CD14-positive monocyte (primary cell): ENCODE measurements around the gene SLC41A1. TPM values are rescaled to one million over a fixed set of nuclear protein-coding genes. Genes with fewer than 3 reads are reported as not detected.

Source experiments
- DNase-seq, 3 donors: peaks; one replicate each; pipeline ENCODE4 v3.0.0-alpha.2; 2011 to 2022
- H2AFZ ChIP-seq: 2 replicates; pipeline ENCODE4 v1.6.0; 2012; ENCODE audit warnings: mild to moderate bottlenecking, low read depth, low read length, inconsistent platforms; ENCODE audit not compliant: insufficient read depth, poor library complexity, severe bottlenecking
- H3K27ac ChIP-seq, 2 donors: 1 replicate in 1 of 2; 2 replicates in 1 of 2; pipeline ENCODE4 v1.5.1; 2012 to 2013; ENCODE audit warnings: low read length in 2 of 2, control low read depth in 1 of 2, inconsistent platforms in 1 of 2, low read depth in 1 of 2, mild to moderate bottlenecking in 1 of 2
- H3K27me3 ChIP-seq, 2 donors: one replicate each; pipeline versions ENCODE4 v1.6.0 to v1.6.1; 2011 to 2013; ENCODE audit warnings: low read length in 2 of 2; ENCODE audit not compliant: control insufficient read depth in 2 of 2, insufficient read depth in 2 of 2
- H3K36me3 ChIP-seq, 2 donors: replicated peaks in 1 of 2; 1 replicate in 1 of 2; 2 replicates in 1 of 2; pipeline versions ENCODE4 v1.5.1 to v1.6.1; 2012 to 2013; ENCODE audit warnings: low read length in 2 of 2, control low read depth in 1 of 2, inconsistent platforms in 1 of 2, mild to moderate bottlenecking in 1 of 2; ENCODE audit not compliant: insufficient read depth in 2 of 2, control insufficient read depth in 1 of 2
- H3K4me1 ChIP-seq, 2 donors: 1 replicate in 1 of 2; 2 replicates in 1 of 2; pipeline versions ENCODE4 v1.5.1 to v1.6.1; 2012 to 2013; ENCODE audit warnings: low read length in 2 of 2, control low read depth in 1 of 2, inconsistent platforms in 1 of 2, mild to moderate bottlenecking in 1 of 2, moderate library complexity in 1 of 2; ENCODE audit not compliant: insufficient read depth in 2 of 2, control insufficient read depth in 1 of 2
- H3K4me2 ChIP-seq: replicated peaks from 2 replicates; pipeline ENCODE3; 2012; ENCODE audit warnings: low read length, moderate library complexity, mild to moderate bottlenecking; ENCODE audit not compliant: poor library complexity, severe bottlenecking; ENCODE audit errors: extremely low read depth
- H3K4me3 ChIP-seq, 3 experiments: fragments of 200-600 bp in 1 of 3; sonication (generic) in 1 of 3; replicated peaks in 1 of 3; 1 replicate in 2 of 3; 2 replicates in 1 of 3; pipeline ENCODE4 v1.5.1; 2011 to 2013; ENCODE audit warnings: low read length in 3 of 3, mild to moderate bottlenecking in 3 of 3, control low read depth in 2 of 3, low read depth in 2 of 3, inconsistent platforms in 1 of 3, moderate library complexity in 1 of 3
- H3K79me2 ChIP-seq: 2 replicates; pipeline ENCODE4 v1.6.0; 2012; ENCODE audit warnings: mild to moderate bottlenecking, control low read depth, inconsistent platforms, low read length, moderate library complexity; ENCODE audit not compliant: insufficient read depth
- H3K9ac ChIP-seq: 2 replicates; pipeline ENCODE4 v1.6.0; 2017; ENCODE audit warnings: low read length, mild to moderate bottlenecking; ENCODE audit not compliant: insufficient read depth, poor library complexity, severe bottlenecking
- H3K9me3 ChIP-seq, 2 donors: replicated peaks in 1 of 2; 1 replicate in 1 of 2; 2 replicates in 1 of 2; pipeline versions ENCODE4 v1.5.1 to v1.6.1; 2012 to 2013; ENCODE audit warnings: low read length in 2 of 2, control low read depth in 1 of 2; ENCODE audit not compliant: control insufficient read depth in 1 of 2, insufficient read depth in 1 of 2
- H4K20me1 ChIP-seq: 2 replicates; pipeline ENCODE4 v1.6.0; 2012; ENCODE audit warnings: mild to moderate bottlenecking, low read length, control low read depth, moderate library complexity; ENCODE audit not compliant: insufficient read depth
- H3K27ac Mint-ChIP-seq, 7 donors: one replicate each; pipeline ENCODE4 v1.8.0; 2020; ENCODE audit warnings: mild to moderate bottlenecking in 7 of 7, mixed read lengths in 7 of 7, moderate library complexity in 6 of 7, inconsistent platforms in 2 of 7
- H3K27me3 Mint-ChIP-seq, 3 donors: one replicate each; pipeline ENCODE4 v1.8.0; 2021 to 2022; ENCODE audit warnings: low read depth in 3 of 3, mild to moderate bottlenecking in 3 of 3, mixed read lengths in 3 of 3, moderate library complexity in 3 of 3, inconsistent platforms in 1 of 3
- H3K36me3 Mint-ChIP-seq, 2 donors: one replicate each; pipeline ENCODE4 v1.8.0; 2020; ENCODE audit warnings: mixed read lengths in 2 of 2, inconsistent platforms in 1 of 2, mild to moderate bottlenecking in 1 of 2
- H3K4me1 Mint-ChIP-seq: one replicate; pipeline ENCODE4 v1.8.0; 2020; ENCODE audit warnings: mild to moderate bottlenecking, mixed read lengths
- H3K4me3 Mint-ChIP-seq, 2 donors: one replicate each; pipeline ENCODE4 v1.8.0; 2020; ENCODE audit warnings: mild to moderate bottlenecking in 2 of 2, mixed read lengths in 2 of 2, moderate library complexity in 1 of 2
- H3K9me3 Mint-ChIP-seq, 7 donors: one replicate each; pipeline ENCODE4 v1.8.0; 2020 to 2022; ENCODE audit warnings: mixed read lengths in 7 of 7, mild to moderate bottlenecking in 6 of 7, moderate library complexity in 6 of 7, inconsistent platforms in 2 of 7
- CTCF ChIP-seq: fragments of 200-600 bp; IDR thresholded peaks from one replicate; pipeline ENCODE4 v1.8.0; 2022; ENCODE audit warnings: antibody characterized with exemption, mild to moderate bottlenecking
- WGBS: methylation state at CpG from one replicate; pipeline ENCODE4 v1.1.5; 2013; ENCODE audit warnings: missing lambda C conversion rate; ENCODE audit not compliant: insufficient coverage; 5-methylcytosine and 5-hydroxymethylcytosine counted together
- intact Hi-C, 2 donors: fragments of 100-400 bp; cut with micrococcal nuclease; formaldehyde crosslinking; loops; one replicate each; pipeline versions ENCODE4 v1.15.0 to v1.15.1; 2023
- polyA plus RNA-seq, 3 donors: library from polyadenylated mRNA; depleted of rRNA in 1 of 3; unstranded in 2 of 3; stranded (reverse) in 1 of 3; fragments of 300-500 nt in 2 of 3; fragments of >200 nt in 1 of 3; fragmentation: Illumina TruSeq in 2 of 3; gene quantifications; 1 replicate in 2 of 3; 2 replicates in 1 of 3; pipeline ENCODE4 v1.2.3, GENCODE V29; 2012 to 2021

The SLC41A1 gene
- polyA plus RNA-seq, 3 donors: 0.54 to 2.3 (median 1.1) TPM

GRCh38 chr1:205764578-205764977 is 48.4 kb downstream of the SLC41A1 start:
- TF ChIP-seq CTCF: no peak
- DNase-seq: no peak
- Histone ChIP-seq H3K4me1 (no peaks in the 10 kb centered on the region), H3K4me3 (no peak overlapping the region), H3K79me2 (no peaks in the 10 kb centered on the region), H4K20me1 (no peaks in the 10 kb centered on the region), H3K27ac (no peak overlapping the region), H2AFZ (no peak overlapping the region), H3K36me3 (peaks cover 12 to 35% of the 10 kb centered on the region in 2 donors), H3K9ac (no peak overlapping the region), H3K27me3 (no peaks in the 10 kb centered on the region), H3K9me3 (no peaks in the 10 kb centered on the region), H3K4me2 (no peak overlapping the region)
- Mint-ChIP-seq H3K36me3 (peaks cover 34 to 44% of the 10 kb centered on the region in 2 donors), H3K4me3 (no peak overlapping the region), H3K4me1 (no peaks in the 10 kb centered on the region), H3K27me3 (no peaks in the 10 kb centered on the region), H3K9me3 (no peaks in the 10 kb centered on the region), H3K27ac (peak overlapping the region in 1 of 7 donors; percentile 13)
- intact Hi-C loops: no loop called here
- WGBS: no CpG with 5 or more reads among the region's 2 CpGs

DNA sequence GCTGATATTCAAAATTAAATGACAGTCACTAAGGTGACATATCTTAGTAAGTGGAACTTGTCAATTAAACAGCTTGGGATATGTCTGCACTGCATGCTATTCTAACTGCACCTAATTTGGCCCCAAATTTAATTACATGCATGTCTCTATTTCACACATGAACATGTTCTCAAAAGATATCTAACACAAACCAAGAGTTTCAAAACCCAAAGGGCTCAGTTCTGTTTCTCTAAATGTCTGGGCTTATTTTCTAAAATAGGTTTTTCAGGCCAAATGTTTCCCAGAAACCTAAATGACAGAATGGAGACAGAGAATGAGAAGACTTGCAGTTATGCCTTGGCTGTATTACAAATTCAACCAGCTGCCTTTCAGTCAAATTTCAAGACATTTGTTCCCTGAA is 49.0 kb downstream of the SLC41A1 start:
- Mint-ChIP-seq H3K36me3 (peaks cover 28 to 38% of the 10 kb centered on the region in 2 donors), H3K4me1 (no peaks in the 10 kb centered on the region), H3K27ac (no peak overlapping the region), H3K9me3 (no peaks in the 10 kb centered on the region), H3K27me3 (no peaks in the 10 kb centered on the region), H3K4me3 (no peak overlapping the region)
- Histone ChIP-seq H3K79me2 (no peaks in the 10 kb centered on the region), H3K4me2 (no peak overlapping the region), H3K9ac (no peak overlapping the region), H3K27me3 (no peaks in the 10 kb centered on the region), H3K4me1 (no peaks in the 10 kb centered on the region), H3K27ac (no peak overlapping the region), H4K20me1 (no peaks in the 10 kb centered on the region), H3K4me3 (no peak overlapping the region), H3K36me3 (peaks cover 7 to 29% of the 10 kb centered on the region in 2 donors), H3K9me3 (no peaks in the 10 kb centered on the region), H2AFZ (no peak overlapping the region)
- intact Hi-C loops: no loop called here
- no peak for DNase-seq
- TF ChIP-seq CTCF: no peak
